Testis (tissue), 3 donors: ENCODE data around the gene DDI2. TPM values are rescaled to one million over a fixed set of nuclear protein-coding genes. Genes with fewer than 3 reads are reported as not detected.

ENCODE experiments used
- DNase-seq: peaks from one replicate; pipeline ENCODE4 v3.0.0-alpha.2; 2019
- H3K27ac ChIP-seq, 2 donors: fragments of 200-600 bp; sonication (generic); one replicate each; pipeline ENCODE4 v1.5.1; 2019
- H3K27me3 ChIP-seq: fragments of 200-600 bp; sonication (generic); one replicate; pipeline ENCODE4 v1.5.1; 2019
- H3K36me3 ChIP-seq: fragments of 200-600 bp; sonication (generic); one replicate; pipeline ENCODE4 v1.5.1; 2017; ENCODE audit warnings: low read depth; ENCODE audit errors: missing control alignments
- H3K4me1 ChIP-seq: fragments of 200-600 bp; sonication (generic); one replicate; pipeline ENCODE4 v1.5.1; 2019
- H3K4me3 ChIP-seq, 2 donors: fragments of 200-600 bp; sonication (generic); one replicate each; pipeline ENCODE4 v1.5.1; 2017 to 2019
- H3K9me3 ChIP-seq: fragments of 200-600 bp; sonication (generic); one replicate; pipeline ENCODE4 v1.5.1; 2017
- CTCF ChIP-seq, 3 experiments: fragments of 450-650 bp in 2 of 3; fragments of 200-600 bp in 1 of 3; sonication (generic) in 1 of 3; IDR thresholded peaks; one replicate each; pipeline ENCODE4 v1.5.1; 2016 to 2019; ENCODE audit warnings: antibody characterized with exemption in 3 of 3, mild to moderate bottlenecking in 2 of 3, moderate library complexity in 1 of 3
- POLR2A ChIP-seq: fragments of 450-650 bp; IDR thresholded peaks from one replicate; pipeline ENCODE4 v1.6.1; 2017; ENCODE audit warnings: antibody characterized with exemption, mild to moderate bottlenecking, moderate library complexity
- WGBS, 2 donors: methylation state at CpG; one replicate each; pipeline ENCODE4 v1.1.5; 2018; 5-methylcytosine and 5-hydroxymethylcytosine counted together
- intact Hi-C: fragments of 100-400 bp; cut with DNase I; formaldehyde crosslinking; loops from one replicate; pipeline ENCODE4 v1.15.1; 2023; ENCODE audit warnings: low total_unique reads
- polyA plus RNA-seq: library from polyadenylated mRNA; stranded (reverse); fragments of 350-450 nt; fragmentation: Illumina TruSeq; extraction: RNeasy Lipid Tissue Mini Kit (QIAGEN cat#74804); gene quantifications from one replicate; pipeline ENCODE4 v1.2.3, GENCODE V29; 2014; ENCODE audit warnings: low read depth, low replicate concordance; ENCODE audit not compliant: insufficient read depth
- total RNA-seq, 2 donors: library from RNA; depleted of rRNA; stranded (reverse); fragments of >200 nt; gene quantifications; one replicate each; pipeline ENCODE4 v1.2.3, GENCODE V29; 2016

The DDI2 gene
- total and polyA plus RNA-seq, 3 donors from 2014 or later, result 9.6 to 54.2 (median 45.2) TPM

GRCh38 chr1:15622712-15623373, 5.6 kb downstream of the DDI2 start:
- no peak overlapping the region for H3K4me3 ChIP-seq
- no peak overlapping the region for H3K27ac ChIP-seq
- intact Hi-C loops, result no loop called here
- no peaks in the 10 kb centered on the region for H3K36me3 ChIP-seq
- no peaks in the 10 kb centered on the region for H3K9me3 ChIP-seq
- H3K27me3 ChIP-seq, result no peaks in the 10 kb centered on the region
- no peak for DNase-seq
- TF ChIP-seq CTCF (IDR thresholded peaks at IDR 0.05), result no peak
- no peak for TF ChIP-seq POLR2A
- H3K4me1 ChIP-seq, result peaks cover 16% of the 10 kb centered on the region
- 91 to 92% methylated on average over 7 of the region's 7 CpGs for WGBS, 2 donors

- WGBS, 2 donors, result 90 to 96% methylated on average over 6 of the region's 6 CpGs
- no peak for TF ChIP-seq CTCF (IDR thresholded peaks at IDR 0.05)
- TF ChIP-seq POLR2A, result no peak
- no peaks in the 10 kb centered on the region for H3K36me3 ChIP-seq
- H3K27me3 ChIP-seq, result no peaks in the 10 kb centered on the region
- intact Hi-C loops, result no loop called here
- no peak overlapping the region for H3K27ac ChIP-seq
- no peaks in the 10 kb centered on the region for H3K9me3 ChIP-seq
- no peak for DNase-seq
- H3K4me3 ChIP-seq, result no peak overlapping the region
- peaks cover 16% of the 10 kb centered on the region for H3K4me1 ChIP-seq
Measured at GRCh38 chr1:15623435-15623834, 6.2 kb downstream of the DDI2 start.

- Histone ChIP-seq H3K27ac (no peak overlapping the region), H3K9me3 (no peaks in the 10 kb centered on the region), H3K4me3 (no peak overlapping the region), H3K4me1 (peaks cover 12% of the 10 kb centered on the region), H3K36me3 (no peaks in the 10 kb centered on the region), H3K27me3 (no peaks in the 10 kb centered on the region)
- intact Hi-C loops, result no loop called here
- WGBS, 2 donors, result 89 to 91% methylated on average over 3 of the region's 3 CpGs
- no peak for TF ChIP-seq POLR2A
- TF ChIP-seq CTCF (IDR thresholded peaks at IDR 0.05), result no peak
- DNase-seq, result no peak
Measured at GRCh38 chr1:15624133-15624714, 7.0 kb downstream of the DDI2 start.

- no peak overlapping the region for H3K27ac ChIP-seq
- peaks cover 4% of the 10 kb centered on the region for H3K4me1 ChIP-seq
- TF ChIP-seq CTCF (IDR thresholded peaks at IDR 0.05) (no peak), POLR2A (no peak)
- intact Hi-C loops, result no loop called here
- no peaks in the 10 kb centered on the region for H3K27me3 ChIP-seq
- WGBS, 2 donors, result 82 to 85% methylated on average over 13 of the region's 13 CpGs
- no peaks in the 10 kb centered on the region for H3K36me3 ChIP-seq
- no peak for DNase-seq
- no peaks in the 10 kb centered on the region for H3K9me3 ChIP-seq
- no peak overlapping the region for H3K4me3 ChIP-seq
Measured at GRCh38 chr1:15625056-15625917, 8.0 kb downstream of the DDI2 start.
